ENCODE measurements around the gene EPOP. TPM values are rescaled to one million over a fixed set of nuclear protein-coding genes. Genes with fewer than 3 reads are reported as not detected.

Gene EPOP
- total RNA-seq (1 to 10 TPM in 1 of 2 donors, under 1 TPM in 1; 0.37 to 1.8 TPM), polyA plus RNA-seq (1 to 10 TPM in 1 of 2 donors, under 1 TPM in 1; 0.32 to 1.9 TPM)

- peak; percentile 80 for DNase-seq (ENCODE audit: low spot score)
- peak; percentile 40 for TF ChIP-seq SP1 (IDR thresholded peaks at IDR 0.05)
- TF ChIP-seq FOXA2 (IDR thresholded peaks at IDR 0.05), result no peak
- peak in 1 of 2 donors; percentile 55 for TF ChIP-seq EGR1 (IDR thresholded peaks at IDR 0.05; ENCODE audit: low read depth in 2 of 2)
- peak; percentile 12 for TF ChIP-seq YY1 (IDR thresholded peaks at IDR 0.05)
- Histone ChIP-seq H3K9ac (ENCODE audit: low read depth in 1 of 2, low read length in 2 of 2) (peak within 1 kb of the TSS in 1 of 2 donors; percentile 35), H3K9me3 (ENCODE audit: control insufficient read depth in 4 of 4, low read length in 3 of 4) (no peaks in the 10 kb centered on the region), H3K4me3 (ENCODE audit: low read depth in 1 of 3, low read length in 3 of 3) (peak within 1 kb of the TSS; percentile 26 to 66 (median 41)), H3K36me3 (ENCODE audit: control insufficient read depth in 4 of 4, insufficient read depth in 3 of 4, low read depth in 1 of 4, low read length in 3 of 4) (no peaks in the 10 kb centered on the region), H3K4me1 (ENCODE audit: control insufficient read depth in 4 of 4, insufficient read depth in 4 of 4, low read length in 3 of 4) (peaks cover 7 to 20% (median 11%) of the 10 kb centered on the region in 4 donors), H3K27ac (ENCODE audit: low read depth in 1 of 2, low read length in 2 of 2) (peak within 1 kb of the TSS in 1 of 2 donors; percentile 19), H3K27me3 (ENCODE audit: control insufficient read depth in 4 of 4, insufficient read depth in 4 of 4, low read length in 3 of 4) (no peaks in the 10 kb centered on the region)
- 4% methylated on average over 80 of the region's 80 CpGs for WGBS
These were observed at the start of gene EPOP for GRCh38 chr17:38674749-38675615. EPOP (minus strand) TSS chr17:38674957; CDS start chr17:38674495, 462 bp downstream.

- DNase-seq (ENCODE audit: low spot score), result no peak
- WGBS, result 98% methylated on average over 16 of the region's 16 CpGs
- no peak overlapping the region for H3K27ac ChIP-seq (ENCODE audit: low read depth in 1 of 2, low read length in 2 of 2)
- no peak overlapping the region for H3K4me3 ChIP-seq (ENCODE audit: low read depth in 1 of 3, low read length in 3 of 3)
- H3K9me3 ChIP-seq (ENCODE audit: control insufficient read depth in 4 of 4, low read length in 3 of 4), result no peaks in the 10 kb centered on the region
- no peaks in the 10 kb centered on the region for H3K27me3 ChIP-seq (ENCODE audit: control insufficient read depth in 4 of 4, insufficient read depth in 4 of 4, low read length in 3 of 4)
- no peak overlapping the region for H3K9ac ChIP-seq (ENCODE audit: low read depth in 1 of 2, low read length in 2 of 2)
- H3K4me1 ChIP-seq (ENCODE audit: control insufficient read depth in 4 of 4, insufficient read depth in 4 of 4, low read length in 3 of 4), result peaks cover 0 to 2% (median 0%) of the 10 kb centered on the region in 4 donors
- TF ChIP-seq ATF3 (IDR thresholded peaks at IDR 0.05) (no peak), REST (IDR thresholded peaks at IDR 0.05) (no peak), FOXA1 (IDR thresholded peaks at IDR 0.05) (no peak), HNF4G (IDR thresholded peaks at IDR 0.05) (no peak), JUND (IDR thresholded peaks at IDR 0.05) (no peak), RAD21 (IDR thresholded peaks at IDR 0.05) (no peak), GABPA (IDR thresholded peaks at IDR 0.05 in 1 of 2, conservative IDR thresholded peaks at IDR 0.05 in 1 of 2) (no peak), CTCF (IDR thresholded peaks at IDR 0.05; ENCODE audit: low read depth, low read length, missing input control) (no peak), NR2F2 (IDR thresholded peaks at IDR 0.05) (no peak), MAX (IDR thresholded peaks at IDR 0.05) (no peak), TAF1 (conservative IDR thresholded peaks at IDR 0.05) (no peak), FOXA2 (IDR thresholded peaks at IDR 0.05) (no peak), HNF4A (conservative IDR thresholded peaks at IDR 0.05) (no peak), SP1 (IDR thresholded peaks at IDR 0.05) (no peak), RXRA (IDR thresholded peaks at IDR 0.05) (no peak), YY1 (IDR thresholded peaks at IDR 0.05) (no peak)
- H3K36me3 ChIP-seq (ENCODE audit: control insufficient read depth in 4 of 4, insufficient read depth in 3 of 4, low read depth in 1 of 4, low read length in 3 of 4), result peaks cover 3 to 16% (median 7%) of the 10 kb centered on the region in 4 donors
These were observed 47.0 kb upstream of the EPOP start for GRCh38 chr17:38721802-38722201.
